ENCODE data around the gene DNER. TPM values are rescaled to one million over a fixed set of nuclear protein-coding genes. Genes with fewer than 3 reads are reported as not detected.

Gene DNER
- total RNA-seq, 1 experiment from 2014 or later: 0.28 TPM

- H3K4me2 ChIP-seq: no peak overlapping the region
- H3K79me2 ChIP-seq (ENCODE audit: low read depth): no peaks in the 10 kb centered on the region
- DNase-seq: no peak
- no peak overlapping the region for H2AFZ ChIP-seq
- no peaks in the 10 kb centered on the region for H3K9me3 ChIP-seq (ENCODE audit: insufficient read depth, low read depth)
- no peak overlapping the region for H3K27ac ChIP-seq
- CTCF ChIA-PET: no interaction called here
- POLR2A ChIA-PET (ENCODE audit: unreplicated experiment): no interaction called here
- intact Hi-C loops (cut with micrococcal nuclease; ENCODE audit: unreplicated experiment): no loop called here
- H3K9me2 ChIP-seq (ENCODE audit: insufficient read depth): 0 out of 2 replicates have a peak, but pooled peaks cover 3% of the 10 kb centered on the region
- H3K36me3 ChIP-seq (ENCODE audit: low read depth): no peaks in the 10 kb centered on the region
- TF ChIP-seq EZH2 (IDR thresholded peaks at IDR 0.05; ENCODE audit: low read depth) (no peak), CTCF (conservative IDR thresholded peaks at IDR 0.05) (no peak)
- H3K4me3 ChIP-seq: no peak overlapping the region
- no peaks in the 10 kb centered on the region for H3K27me3 ChIP-seq (ENCODE audit: insufficient read depth, low read depth)
- no peaks in the 10 kb centered on the region for H4K20me1 ChIP-seq (ENCODE audit: insufficient read depth)
- no TSS peak for BruUV-seq (replicated peaks)
- H3K4me1 ChIP-seq (replicated peaks; ENCODE audit: insufficient read depth): no peaks in the 10 kb centered on the region
- no peaks in the 10 kb centered on the region for H3F3A ChIP-seq (ENCODE audit: insufficient read depth, low read depth)
These were observed 53.4 kb downstream of the DNER start for GRCh38 chr2:229660951-229661350.

GRCh38 chr2:229660391-229660790, 54.0 kb downstream of the DNER start:
- intact Hi-C loops (cut with micrococcal nuclease; ENCODE audit: unreplicated experiment): no loop called here
- no TSS peak for BruUV-seq (replicated peaks)
- Histone ChIP-seq H4K20me1 (ENCODE audit: insufficient read depth) (no peaks in the 10 kb centered on the region), H3K4me3 (no peak overlapping the region), H3K4me1 (replicated peaks; ENCODE audit: insufficient read depth) (no peaks in the 10 kb centered on the region), H3K36me3 (ENCODE audit: low read depth) (no peaks in the 10 kb centered on the region), H3K9me2 (ENCODE audit: insufficient read depth) (0 out of 2 replicates have a peak, but pooled peaks cover 3% of the 10 kb centered on the region), H2AFZ (no peak overlapping the region), H3K9me3 (ENCODE audit: insufficient read depth, low read depth) (no peaks in the 10 kb centered on the region), H3K4me2 (no peak overlapping the region), H3K27me3 (ENCODE audit: insufficient read depth, low read depth) (no peaks in the 10 kb centered on the region), H3F3A (ENCODE audit: insufficient read depth, low read depth) (no peaks in the 10 kb centered on the region), H3K79me2 (ENCODE audit: low read depth) (no peaks in the 10 kb centered on the region), H3K27ac (no peak overlapping the region)
- CTCF ChIA-PET: no interaction called here
- DNase-seq: no peak
- POLR2A ChIA-PET (ENCODE audit: unreplicated experiment): no interaction called here
- TF ChIP-seq EZH2 (IDR thresholded peaks at IDR 0.05; ENCODE audit: low read depth) (no peak), CTCF (conservative IDR thresholded peaks at IDR 0.05) (no peak)

GRCh38 chr2:229658004-229658403, 56.4 kb downstream of the DNER start:
- H3K79me2 ChIP-seq (ENCODE audit: low read depth): no peaks in the 10 kb centered on the region
- H3K27me3 ChIP-seq (ENCODE audit: insufficient read depth, low read depth): no peaks in the 10 kb centered on the region
- H3K9me2 ChIP-seq (ENCODE audit: insufficient read depth): no peaks in the 10 kb centered on the region
- H3F3A ChIP-seq (ENCODE audit: insufficient read depth, low read depth): no peaks in the 10 kb centered on the region
- H3K27ac ChIP-seq: no peak overlapping the region
- POLR2A ChIA-PET (ENCODE audit: unreplicated experiment): no interaction called here
- no peak overlapping the region for H3K4me2 ChIP-seq
- TF ChIP-seq EZH2 (IDR thresholded peaks at IDR 0.05; ENCODE audit: low read depth): no peak
- TF ChIP-seq CTCF (conservative IDR thresholded peaks at IDR 0.05): no peak
- H3K4me1 ChIP-seq (replicated peaks; ENCODE audit: insufficient read depth): no peaks in the 10 kb centered on the region
- no TSS peak for BruUV-seq (replicated peaks)
- H3K9me3 ChIP-seq (ENCODE audit: insufficient read depth, low read depth): no peaks in the 10 kb centered on the region
- intact Hi-C loops (cut with micrococcal nuclease; ENCODE audit: unreplicated experiment): no loop called here
- no peak overlapping the region for H3K4me3 ChIP-seq
- no peak overlapping the region for H2AFZ ChIP-seq
- DNase-seq: no peak
- H4K20me1 ChIP-seq (ENCODE audit: insufficient read depth): no peaks in the 10 kb centered on the region
- CTCF ChIA-PET: no interaction called here
- no peaks in the 10 kb centered on the region for H3K36me3 ChIP-seq (ENCODE audit: low read depth)
